ENCODE data around the gene TIGIT. TPM values are rescaled to one million over a fixed set of nuclear protein-coding genes. Genes with fewer than 3 reads are reported as not detected.

Gene TIGIT
- total and polyA plus RNA-seq, 2 of the 13 experiments (the other 11 are each of a cell fraction or from before 2014, with no cell fraction given): not detected

DNA sequence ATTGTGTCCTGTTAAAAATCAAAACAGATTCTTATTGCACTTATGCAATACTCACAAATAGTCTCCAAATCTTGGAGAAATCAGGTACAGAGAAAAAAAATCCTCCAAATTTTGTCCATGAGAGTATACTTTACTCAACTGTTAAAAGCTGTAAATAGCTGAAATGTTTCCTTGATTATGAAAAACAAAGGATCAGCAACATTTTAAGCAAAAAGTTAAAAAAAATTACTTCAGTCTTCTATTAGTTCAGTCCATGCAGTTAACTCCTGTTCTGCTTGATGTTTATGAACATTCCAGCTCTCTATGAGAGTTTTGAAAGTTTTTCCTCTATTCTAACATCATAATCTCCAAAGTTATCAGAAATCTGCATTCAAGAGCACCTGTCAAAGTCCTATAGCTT lies 33.7 kb upstream of the TIGIT start (continued):
- TF ChIP-seq, protein P1, sequence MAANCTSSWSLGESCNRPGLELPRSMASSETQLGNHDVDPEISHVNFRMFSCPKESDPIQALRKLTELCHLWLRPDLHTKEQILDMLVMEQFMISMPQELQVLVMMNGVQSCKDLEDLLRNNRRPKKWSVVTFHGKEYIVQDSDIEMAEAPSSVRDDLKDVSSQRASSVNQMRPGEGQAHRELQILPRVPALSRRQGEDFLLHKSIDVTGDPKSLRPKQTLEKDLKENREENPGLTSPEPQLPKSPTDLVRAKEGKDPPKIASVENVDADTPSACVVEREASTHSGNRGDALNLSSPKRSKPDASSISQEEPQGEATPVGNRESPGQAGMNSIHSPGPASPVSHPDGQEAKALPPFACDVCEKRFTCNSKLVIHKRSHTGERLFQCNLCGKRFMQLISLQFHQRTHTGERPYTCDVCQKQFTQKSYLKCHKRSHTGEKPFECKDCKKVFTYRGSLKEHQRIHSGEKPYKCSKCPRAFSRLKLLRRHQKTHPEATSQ (CRISPR knock-in tag; IDR thresholded peaks at IDR 0.05; ENCODE audit: borderline replicate concordance): no peak

DNA sequence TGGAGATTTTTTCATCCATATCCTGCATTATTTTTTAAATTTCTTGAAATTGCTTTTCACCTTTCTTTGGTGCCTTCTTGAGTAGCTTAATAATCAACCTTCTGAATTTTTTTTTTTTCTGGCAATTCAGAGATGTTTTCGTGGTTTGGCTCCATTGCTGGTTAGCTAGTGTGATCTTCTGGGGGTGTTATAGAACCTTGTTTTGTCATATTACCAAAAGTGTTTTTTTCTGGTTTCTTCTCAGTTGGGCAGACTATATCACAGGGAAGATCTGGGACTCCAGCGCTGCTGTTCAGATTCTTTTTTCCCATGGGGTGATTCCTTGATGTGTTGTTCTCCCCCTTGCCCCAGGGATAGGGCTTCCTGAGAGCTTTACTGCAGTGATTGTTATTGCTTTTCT lies 23.8 kb upstream of the TIGIT start:
- WGBS (ENCODE audit: low lambda C conversion rate): 11% methylated on average over 2 of the region's 2 CpGs
- ChIA-PET CTCF (ENCODE audit: low intra/inter-chr PET ratio, low total read pairs) (no interaction called here), POLR2A (no interaction called here)
- H3K4me3 ChIP-seq (replicated peaks in 1 of 3; ENCODE audit: insufficient read depth in 1 of 3, low read depth in 2 of 3, low read length in 3 of 3): no peak overlapping the region
- H3K36me3 ChIP-seq (replicated peaks in 1 of 2; ENCODE audit: control insufficient read depth in 1 of 2, insufficient read depth in 2 of 2, low read length in 2 of 2): no peaks in the 10 kb centered on the region
- no peak for DNase-seq (ENCODE audit: low spot score)
- intact Hi-C loops (cut with micrococcal nuclease; ENCODE audit: unreplicated experiment) (no loop called here), in situ Hi-C loops (cut with HindIII; ENCODE audit: extremely low pct_ligation_motif_present, low pct_unique_long_range_greater_than_20kb) (no loop called here)
- H4K20me1 ChIP-seq (ENCODE audit: insufficient read depth, low read length): no peaks in the 10 kb centered on the region
- H3K27ac ChIP-seq (ENCODE audit: extremely low read length, insufficient read depth, low read length): no peak overlapping the region
- H3K27me3 ChIP-seq (ENCODE audit: control insufficient read depth in 1 of 2, insufficient read depth in 2 of 2, low read length in 2 of 2): no peaks in the 10 kb centered on the region
- H3K79me2 ChIP-seq (ENCODE audit: insufficient read depth, low read length): no peaks in the 10 kb centered on the region
- FAIRE-seq: no peak
- H3K4me2 ChIP-seq (ENCODE audit: low read depth, low read length): no peak overlapping the region
- no TSS peak for BruUV-seq (replicated peaks)
- no peaks in the 10 kb centered on the region for H3K9me3 ChIP-seq (ENCODE audit: low read length)
- ATAC-seq: no peak
- no peak overlapping the region for H3K9ac ChIP-seq (ENCODE audit: insufficient read depth, low read depth, low read length)
- no peak overlapping the region for H2AFZ ChIP-seq (ENCODE audit: low read length)
- no peaks in the 10 kb centered on the region for H3K4me1 ChIP-seq (ENCODE audit: insufficient read depth, low read length)
- no peak for TF ChIP-seq ZNF672 (CRISPR knock-in tag; IDR thresholded peaks at IDR 0.05)
- no peak for TF ChIP-seq PTBP1 (IDR thresholded peaks at IDR 0.05; ENCODE audit: low read depth, low read length, poor library complexity, severe bottlenecking)
- no peak for TF ChIP-seq ZNF20 (CRISPR knock-in tag; IDR thresholded peaks at IDR 0.05)
- TF ChIP-seq NAIF1 (CRISPR knock-in tag; IDR thresholded peaks at IDR 0.05; ENCODE audit: borderline replicate concordance): no peak
- TF ChIP-seq ZNF256 (CRISPR knock-in tag; conservative IDR thresholded peaks at IDR 0.05): no peak
- TF ChIP-seq SOX6 (IDR thresholded peaks at IDR 0.05): no peak
- no peak for TF ChIP-seq SOX6 (CRISPR knock-in tag; IDR thresholded peaks at IDR 0.05)
- no peak for TF ChIP-seq SUZ12 (IDR thresholded peaks at IDR 0.05; ENCODE audit: low read depth, low read length)
- TF ChIP-seq LCORL (IDR thresholded peaks at IDR 0.05): no peak
- no peak for TF ChIP-seq LCORL (CRISPR knock-in tag; IDR thresholded peaks at IDR 0.05)
- no peak for TF ChIP-seq ZNF124 (CRISPR knock-in tag; IDR thresholded peaks at IDR 0.05)
- TF ChIP-seq, protein P2, sequence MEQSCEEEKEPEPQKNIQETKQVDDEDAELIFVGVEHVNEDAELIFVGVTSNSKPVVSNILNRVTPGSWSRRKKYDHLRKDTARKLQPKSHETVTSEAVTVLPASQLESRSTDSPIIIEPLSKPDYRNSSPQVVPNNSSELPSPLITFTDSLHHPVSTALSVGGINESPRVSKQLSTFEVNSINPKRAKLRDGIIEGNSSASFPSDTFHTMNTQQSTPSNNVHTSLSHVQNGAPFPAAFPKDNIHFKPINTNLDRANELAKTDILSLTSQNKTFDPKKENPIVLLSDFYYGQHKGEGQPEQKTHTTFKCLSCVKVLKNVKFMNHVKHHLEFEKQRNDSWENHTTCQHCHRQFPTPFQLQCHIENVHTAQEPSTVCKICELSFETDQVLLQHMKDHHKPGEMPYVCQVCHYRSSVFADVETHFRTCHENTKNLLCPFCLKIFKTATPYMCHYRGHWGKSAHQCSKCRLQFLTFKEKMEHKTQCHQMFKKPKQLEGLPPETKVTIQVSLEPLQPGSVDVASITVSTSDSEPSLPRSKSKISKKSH (CRISPR knock-in tag; IDR thresholded peaks at IDR 0.05; ENCODE audit: borderline replicate concordance): no peak
- no peak for TF ChIP-seq ZNF547 (CRISPR knock-in tag; IDR thresholded peaks at IDR 0.05)
- no peak for TF ChIP-seq MIER2 (CRISPR knock-in tag; IDR thresholded peaks at IDR 0.05)
- TF ChIP-seq HDAC1 (CRISPR knock-in tag; IDR thresholded peaks at IDR 0.05): no peak
- no peak for TF ChIP-seq NR3C1 (CRISPR knock-in tag; IDR thresholded peaks at IDR 0.05)
- TF ChIP-seq ZNF644 (CRISPR knock-in tag; IDR thresholded peaks at IDR 0.05; ENCODE audit: low read depth): no peak
- TF ChIP-seq, protein P3, sequence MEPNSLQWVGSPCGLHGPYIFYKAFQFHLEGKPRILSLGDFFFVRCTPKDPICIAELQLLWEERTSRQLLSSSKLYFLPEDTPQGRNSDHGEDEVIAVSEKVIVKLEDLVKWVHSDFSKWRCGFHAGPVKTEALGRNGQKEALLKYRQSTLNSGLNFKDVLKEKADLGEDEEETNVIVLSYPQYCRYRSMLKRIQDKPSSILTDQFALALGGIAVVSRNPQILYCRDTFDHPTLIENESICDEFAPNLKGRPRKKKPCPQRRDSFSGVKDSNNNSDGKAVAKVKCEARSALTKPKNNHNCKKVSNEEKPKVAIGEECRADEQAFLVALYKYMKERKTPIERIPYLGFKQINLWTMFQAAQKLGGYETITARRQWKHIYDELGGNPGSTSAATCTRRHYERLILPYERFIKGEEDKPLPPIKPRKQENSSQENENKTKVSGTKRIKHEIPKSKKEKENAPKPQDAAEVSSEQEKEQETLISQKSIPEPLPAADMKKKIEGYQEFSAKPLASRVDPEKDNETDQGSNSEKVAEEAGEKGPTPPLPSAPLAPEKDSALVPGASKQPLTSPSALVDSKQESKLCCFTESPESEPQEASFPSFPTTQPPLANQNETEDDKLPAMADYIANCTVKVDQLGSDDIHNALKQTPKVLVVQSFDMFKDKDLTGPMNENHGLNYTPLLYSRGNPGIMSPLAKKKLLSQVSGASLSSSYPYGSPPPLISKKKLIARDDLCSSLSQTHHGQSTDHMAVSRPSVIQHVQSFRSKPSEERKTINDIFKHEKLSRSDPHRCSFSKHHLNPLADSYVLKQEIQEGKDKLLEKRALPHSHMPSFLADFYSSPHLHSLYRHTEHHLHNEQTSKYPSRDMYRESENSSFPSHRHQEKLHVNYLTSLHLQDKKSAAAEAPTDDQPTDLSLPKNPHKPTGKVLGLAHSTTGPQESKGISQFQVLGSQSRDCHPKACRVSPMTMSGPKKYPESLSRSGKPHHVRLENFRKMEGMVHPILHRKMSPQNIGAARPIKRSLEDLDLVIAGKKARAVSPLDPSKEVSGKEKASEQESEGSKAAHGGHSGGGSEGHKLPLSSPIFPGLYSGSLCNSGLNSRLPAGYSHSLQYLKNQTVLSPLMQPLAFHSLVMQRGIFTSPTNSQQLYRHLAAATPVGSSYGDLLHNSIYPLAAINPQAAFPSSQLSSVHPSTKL (CRISPR knock-in tag; IDR thresholded peaks at IDR 0.05): no peak
- TF ChIP-seq SMYD3 (CRISPR knock-in tag; IDR thresholded peaks at IDR 0.05): no peak
- no peak for TF ChIP-seq ZNF7 (CRISPR knock-in tag; IDR thresholded peaks at IDR 0.05)

Measured in HepG2 (cell line).